Suprapubic skin (tissue), 4 donors: ENCODE measurements around the gene RTL5. TPM values are rescaled to one million over a fixed set of nuclear protein-coding genes. Genes with fewer than 3 reads are reported as not detected.

Source experiments
- DNase-seq, 2 donors: peaks; one replicate each; pipeline ENCODE4 v3.0.0-alpha.2; 2019; ENCODE audit warnings: low spot score in 2 of 2
- H3K27ac ChIP-seq: fragments of 200-600 bp; sonication (generic); one replicate; pipeline ENCODE4 v1.5.1; 2019
- H3K27me3 ChIP-seq: fragments of 200-600 bp; sonication (generic); one replicate; pipeline ENCODE4 v1.5.1; 2019
- H3K36me3 ChIP-seq: fragments of 200-600 bp; sonication (generic); one replicate; pipeline ENCODE4 v1.5.1; 2019
- H3K4me1 ChIP-seq: fragments of 200-600 bp; sonication (generic); one replicate; pipeline ENCODE4 v1.5.1; 2019
- H3K4me3 ChIP-seq: fragments of 200-600 bp; sonication (generic); one replicate; pipeline ENCODE4 v1.5.1; 2019; ENCODE audit warnings: mild to moderate bottlenecking
- H3K9me3 ChIP-seq: fragments of 200-600 bp; sonication (generic); one replicate; pipeline ENCODE4 v1.5.1; 2019
- CTCF ChIP-seq, 2 donors: fragments of 200-600 bp in 1 of 2; fragments of 450-650 bp in 1 of 2; sonication (generic) in 1 of 2; IDR thresholded peaks; one replicate each; pipeline ENCODE4 v1.5.1; 2016 to 2019; ENCODE audit warnings: antibody characterized with exemption in 2 of 2, mild to moderate bottlenecking in 1 of 2, moderate library complexity in 1 of 2
- EP300 ChIP-seq: sonication (generic); formaldehyde crosslinking; IDR thresholded peaks from one replicate; pipeline ENCODE4 v1.6.1; 2017; ENCODE audit warnings: antibody characterized with exemption
- POLR2A ChIP-seq, 2 donors: fragments of 450-650 bp; IDR thresholded peaks; one replicate each; pipeline ENCODE4 v1.6.1; 2017; ENCODE audit warnings: antibody characterized with exemption in 2 of 2, mild to moderate bottlenecking in 2 of 2, moderate library complexity in 2 of 2
- POLR2AphosphoS5 ChIP-seq, 3 donors: sonication (generic); formaldehyde crosslinking; IDR thresholded peaks; one replicate each; pipeline ENCODE4 v1.6.1; 2017; ENCODE audit warnings: antibody characterized with exemption in 3 of 3
- WGBS: methylation state at CpG from one replicate; pipeline ENCODE4 v1.1.5; 2018; 5-methylcytosine and 5-hydroxymethylcytosine counted together
- total RNA-seq, 4 donors: library from RNA; depleted of rRNA; stranded (reverse); fragments of >200 nt; gene quantifications; one replicate each; pipeline ENCODE4 v1.1.0, GENCODE V29; 2016

The RTL5 gene
- total RNA-seq, 4 donors from 2014 or later = 1.2 to 2.4 (median 1.3) TPM

GRCh38 chrX:72165551-72165950 lies 33.8 kb upstream of the RTL5 start:
- Histone ChIP-seq H3K4me3 (no peak overlapping the region), H3K27me3 (no peaks in the 10 kb centered on the region), H3K36me3 (no peaks in the 10 kb centered on the region), H3K27ac (no peak overlapping the region), H3K4me1 (no peaks in the 10 kb centered on the region), H3K9me3 (no peaks in the 10 kb centered on the region)
- DNase-seq = no peak
- WGBS = 74% methylated on average over 4 of the region's 4 CpGs
- no peak for TF ChIP-seq EP300
- TF ChIP-seq POLR2AphosphoS5 (IDR thresholded peaks at IDR 0.05) = no peak
- TF ChIP-seq POLR2A (IDR thresholded peaks at IDR 0.05) = no peak

GRCh38 chrX:72159769-72160168 lies 28.1 kb upstream of the RTL5 start:
- Histone ChIP-seq H3K4me3 (no peak overlapping the region), H3K36me3 (no peaks in the 10 kb centered on the region), H3K27me3 (no peaks in the 10 kb centered on the region), H3K27ac (no peak overlapping the region), H3K4me1 (no peaks in the 10 kb centered on the region), H3K9me3 (no peaks in the 10 kb centered on the region)
- 75% methylated on average over 10 of the region's 10 CpGs for WGBS
- TF ChIP-seq POLR2AphosphoS5 (IDR thresholded peaks at IDR 0.05) (no peak), EP300 (no peak), CTCF (IDR thresholded peaks at IDR 0.05) (no peak), POLR2A (IDR thresholded peaks at IDR 0.05) (no peak)
- DNase-seq = no peak

- Histone ChIP-seq H3K27me3 (no peaks in the 10 kb centered on the region), H3K4me1 (no peaks in the 10 kb centered on the region), H3K36me3 (no peaks in the 10 kb centered on the region), H3K27ac (no peak overlapping the region), H3K4me3 (no peak overlapping the region), H3K9me3 (no peaks in the 10 kb centered on the region)
- 82% methylated on average over 3 of the region's 3 CpGs for WGBS
- no peak for DNase-seq
- TF ChIP-seq POLR2AphosphoS5 (IDR thresholded peaks at IDR 0.05) (no peak), EP300 (no peak), CTCF (IDR thresholded peaks at IDR 0.05) (no peak), POLR2A (IDR thresholded peaks at IDR 0.05) (no peak)
These were observed 27.1 kb upstream of the RTL5 start for GRCh38 chrX:72158773-72159172.

- WGBS = 72% methylated on average over 2 of the region's 2 CpGs
- no peak overlapping the region for H3K4me3 ChIP-seq
- no peaks in the 10 kb centered on the region for H3K9me3 ChIP-seq
- no peaks in the 10 kb centered on the region for H3K27me3 ChIP-seq
- DNase-seq = no peak
- H3K36me3 ChIP-seq = no peaks in the 10 kb centered on the region
- no peaks in the 10 kb centered on the region for H3K4me1 ChIP-seq
- no peak overlapping the region for H3K27ac ChIP-seq
- TF ChIP-seq POLR2A (IDR thresholded peaks at IDR 0.05) (no peak), EP300 (no peak), POLR2AphosphoS5 (IDR thresholded peaks at IDR 0.05) (no peak), CTCF (IDR thresholded peaks at IDR 0.05) (no peak)
These were observed 14.8 kb upstream of the RTL5 start for GRCh38 chrX:72146527-72146926.

- Histone ChIP-seq H3K27ac (no peak overlapping the region), H3K4me1 (no peaks in the 10 kb centered on the region), H3K27me3 (no peaks in the 10 kb centered on the region), H3K36me3 (no peaks in the 10 kb centered on the region), H3K9me3 (no peaks in the 10 kb centered on the region), H3K4me3 (no peak overlapping the region)
- WGBS = 41% methylated on average over 2 of the region's 2 CpGs
- TF ChIP-seq POLR2AphosphoS5 (IDR thresholded peaks at IDR 0.05) = no peak
- no peak for TF ChIP-seq POLR2A (IDR thresholded peaks at IDR 0.05)
- no peak for DNase-seq
These were observed 13.5 kb upstream of the RTL5 start for GRCh38 chrX:72145181-72145580.

- H3K9me3 ChIP-seq = no peaks in the 10 kb centered on the region
- no peaks in the 10 kb centered on the region for H3K27me3 ChIP-seq
- H3K27ac ChIP-seq = no peak overlapping the region
- no peak overlapping the region for H3K4me3 ChIP-seq
- 72% methylated on average over 2 of the region's 2 CpGs for WGBS
- H3K4me1 ChIP-seq = no peaks in the 10 kb centered on the region
- H3K36me3 ChIP-seq = peaks cover 4% of the 10 kb centered on the region
- no peak for DNase-seq
- TF ChIP-seq POLR2AphosphoS5 (IDR thresholded peaks at IDR 0.05) (no peak), EP300 (no peak), POLR2A (IDR thresholded peaks at IDR 0.05) (no peak), CTCF (IDR thresholded peaks at IDR 0.05) (no peak)
These were observed 11.8 kb upstream of the RTL5 start for GRCh38 chrX:72143609-72143907.
